ENCODE measurements around the gene GDF7.

Gene GDF7

GRCh38 chr2:20638014-20638413 lies 28.9 kb upstream of the GDF7 start:
- TF ChIP-seq ZBTB7A (IDR thresholded peaks at IDR 0.05; ENCODE audit: low read depth): no peak
- TF ChIP-seq RAD21 (IDR thresholded peaks at IDR 0.05; ENCODE audit: low read depth): no peak
- no peak for TF ChIP-seq EP300 (IDR thresholded peaks at IDR 0.05; ENCODE audit: borderline replicate concordance)
- TF ChIP-seq TAF1 (IDR thresholded peaks at IDR 0.05; ENCODE audit: low read depth): no peak
- no peak for TF ChIP-seq MAX (IDR thresholded peaks at IDR 0.05)
- TF ChIP-seq USF1 (IDR thresholded peaks at IDR 0.05): no peak
- no peak for TF ChIP-seq CREB1 (IDR thresholded peaks at IDR 0.05; ENCODE audit: low read depth)

GRCh38 chr2:20638646-20639430 lies 28.1 kb upstream of the GDF7 start:
- TF ChIP-seq MAX (IDR thresholded peaks at IDR 0.05) (no peak), REST (IDR thresholded peaks at IDR 0.05; ENCODE audit: low read depth) (no peak), CREB1 (IDR thresholded peaks at IDR 0.05; ENCODE audit: low read depth) (no peak), TEAD4 (IDR thresholded peaks at IDR 0.05) (no peak), EGR1 (IDR thresholded peaks at IDR 0.05) (no peak), ZBTB7A (IDR thresholded peaks at IDR 0.05; ENCODE audit: low read depth) (no peak), RAD21 (IDR thresholded peaks at IDR 0.05; ENCODE audit: low read depth) (no peak), EP300 (IDR thresholded peaks at IDR 0.05; ENCODE audit: borderline replicate concordance) (no peak), CEBPB (IDR thresholded peaks at IDR 0.05) (no peak), USF1 (IDR thresholded peaks at IDR 0.05) (no peak), NFIC (IDR thresholded peaks at IDR 0.05) (no peak), TAF1 (IDR thresholded peaks at IDR 0.05; ENCODE audit: low read depth) (no peak)

- no peak for TF ChIP-seq TEAD4 (IDR thresholded peaks at IDR 0.05)
- no peak for TF ChIP-seq TAF1 (IDR thresholded peaks at IDR 0.05; ENCODE audit: low read depth)
- TF ChIP-seq REST (IDR thresholded peaks at IDR 0.05; ENCODE audit: low read depth): no peak
- TF ChIP-seq FOXM1 (IDR thresholded peaks at IDR 0.05; ENCODE audit: borderline replicate concordance, low read depth): no peak
- no peak for TF ChIP-seq EP300 (IDR thresholded peaks at IDR 0.05; ENCODE audit: borderline replicate concordance)
- TF ChIP-seq MAX (IDR thresholded peaks at IDR 0.05): no peak
- no peak for TF ChIP-seq YY1 (IDR thresholded peaks at IDR 0.05; ENCODE audit: low read depth)
- no peak for TF ChIP-seq CEBPB (IDR thresholded peaks at IDR 0.05)
- TF ChIP-seq ZBTB7A (IDR thresholded peaks at IDR 0.05; ENCODE audit: low read depth): no peak
- no peak for TF ChIP-seq USF1 (IDR thresholded peaks at IDR 0.05)
- TF ChIP-seq TCF12 (IDR thresholded peaks at IDR 0.05; ENCODE audit: low read depth): no peak
Observed at GRCh38 chr2:20640411-20641122, 26.4 kb upstream of the GDF7 start.

GRCh38 chr2:20641123-20641985 lies 25.6 kb upstream of the GDF7 start:
- TF ChIP-seq CEBPB (IDR thresholded peaks at IDR 0.05) (no peak), MAX (IDR thresholded peaks at IDR 0.05) (no peak), YY1 (IDR thresholded peaks at IDR 0.05; ENCODE audit: low read depth) (no peak), EP300 (IDR thresholded peaks at IDR 0.05; ENCODE audit: borderline replicate concordance) (no peak), TEAD4 (IDR thresholded peaks at IDR 0.05) (no peak), NFIC (IDR thresholded peaks at IDR 0.05) (no peak), TAF1 (IDR thresholded peaks at IDR 0.05; ENCODE audit: low read depth) (no peak), TCF12 (IDR thresholded peaks at IDR 0.05; ENCODE audit: low read depth) (no peak), REST (IDR thresholded peaks at IDR 0.05; ENCODE audit: low read depth) (no peak), ZBTB7A (IDR thresholded peaks at IDR 0.05; ENCODE audit: low read depth) (no peak)

All from Ishikawa (cell line).